ENCODE data around the gene POU2F3. TPM values are rescaled to one million over a fixed set of nuclear protein-coding genes. Genes with fewer than 3 reads are reported as not detected.

Gene POU2F3
- polyA plus RNA-seq, 1 donor (not counting 4 experiments of a cell fraction or from before 2014, with no cell fraction given) = 0.96 TPM

DNA sequence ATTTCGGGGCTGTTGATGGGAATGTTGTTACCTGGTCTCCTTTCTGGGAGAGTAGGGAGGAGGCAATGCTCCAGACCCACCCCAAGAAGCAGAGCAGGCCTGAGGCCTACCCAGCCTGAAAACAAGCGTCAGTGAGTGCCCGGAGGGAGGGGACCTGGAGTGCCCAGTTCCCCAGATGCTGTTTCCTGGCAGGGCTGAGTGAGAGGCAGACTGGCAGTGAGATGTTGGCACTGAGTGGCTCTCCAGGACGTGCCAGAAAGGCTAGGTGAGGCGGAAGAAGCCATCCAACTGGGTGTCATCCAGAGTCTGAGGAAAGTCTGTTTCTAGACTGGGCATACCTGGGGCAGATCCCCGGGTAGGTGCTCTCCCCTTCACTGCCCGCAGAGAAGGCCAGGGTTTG lies 1.3 kb downstream of the POU2F3 start:
- Histone ChIP-seq H3K36me3 (ENCODE audit: control insufficient read depth in 2 of 2, extremely low read depth in 1 of 2, insufficient read depth in 2 of 2, low read length in 2 of 2) (no peaks in the 10 kb centered on the region), H3K4me1 (ENCODE audit: control insufficient read depth, extremely low read depth, insufficient read depth, low read length) (peaks cover 11% of the 10 kb centered on the region), H3K79me2 (ENCODE audit: control insufficient read depth, insufficient read depth, low read length) (no peaks in the 10 kb centered on the region), H3K4me2 (ENCODE audit: control insufficient read depth, extremely low read depth, insufficient read depth, low read depth, low read length) (no peak overlapping the region), H2AFZ (ENCODE audit: control insufficient read depth, low read length) (no peak overlapping the region), H3K27me3 (ENCODE audit: control insufficient read depth, extremely low read depth, insufficient read depth, low read length) (peaks cover 55% of the 10 kb centered on the region), H3K9me1 (ENCODE audit: control insufficient read depth, extremely low read depth, insufficient read depth, low read length) (peaks cover 2% of the 10 kb centered on the region), H3K9me3 (ENCODE audit: control insufficient read depth, low read depth, low read length) (no peaks in the 10 kb centered on the region), H4K20me1 (ENCODE audit: control insufficient read depth, extremely low read depth, insufficient read depth, low read length) (no peaks in the 10 kb centered on the region), H3K4me3 (ENCODE audit: control insufficient read depth in 2 of 3, extremely low read depth in 1 of 3, insufficient read depth in 2 of 3, low read depth in 1 of 3, low read length in 3 of 3) (no peak overlapping the region), H3K27ac (ENCODE audit: control insufficient read depth, insufficient read depth, low read length) (no peak overlapping the region), H3K9ac (ENCODE audit: control insufficient read depth, extremely low read depth, insufficient read depth, low read length) (no peak overlapping the region)
- TF ChIP-seq EZH2 (IDR thresholded peaks at IDR 0.05; ENCODE audit: low read length) = no peak
- TF ChIP-seq, protein P1, sequence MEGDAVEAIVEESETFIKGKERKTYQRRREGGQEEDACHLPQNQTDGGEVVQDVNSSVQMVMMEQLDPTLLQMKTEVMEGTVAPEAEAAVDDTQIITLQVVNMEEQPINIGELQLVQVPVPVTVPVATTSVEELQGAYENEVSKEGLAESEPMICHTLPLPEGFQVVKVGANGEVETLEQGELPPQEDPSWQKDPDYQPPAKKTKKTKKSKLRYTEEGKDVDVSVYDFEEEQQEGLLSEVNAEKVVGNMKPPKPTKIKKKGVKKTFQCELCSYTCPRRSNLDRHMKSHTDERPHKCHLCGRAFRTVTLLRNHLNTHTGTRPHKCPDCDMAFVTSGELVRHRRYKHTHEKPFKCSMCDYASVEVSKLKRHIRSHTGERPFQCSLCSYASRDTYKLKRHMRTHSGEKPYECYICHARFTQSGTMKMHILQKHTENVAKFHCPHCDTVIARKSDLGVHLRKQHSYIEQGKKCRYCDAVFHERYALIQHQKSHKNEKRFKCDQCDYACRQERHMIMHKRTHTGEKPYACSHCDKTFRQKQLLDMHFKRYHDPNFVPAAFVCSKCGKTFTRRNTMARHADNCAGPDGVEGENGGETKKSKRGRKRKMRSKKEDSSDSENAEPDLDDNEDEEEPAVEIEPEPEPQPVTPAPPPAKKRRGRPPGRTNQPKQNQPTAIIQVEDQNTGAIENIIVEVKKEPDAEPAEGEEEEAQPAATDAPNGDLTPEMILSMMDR (optimal IDR thresholded peaks at IDR 0.05 in 1 of 3, IDR thresholded peaks at IDR 0.05 in 1 of 3, conservative IDR thresholded peaks at IDR 0.05 in 1 of 3; ENCODE audit: extremely low read depth in 1 of 3, insufficient read depth in 2 of 3, low read length in 3 of 3) = no peak
- DNase-seq (ENCODE audit: low read depth, low spot score) (no peak), FAIRE-seq (no peak)
- dilution Hi-C loops (cut with MboI; ENCODE audit: extremely low pct_ligation_motif_present, low sequenced_read_pairs) = no loop called here

DNA sequence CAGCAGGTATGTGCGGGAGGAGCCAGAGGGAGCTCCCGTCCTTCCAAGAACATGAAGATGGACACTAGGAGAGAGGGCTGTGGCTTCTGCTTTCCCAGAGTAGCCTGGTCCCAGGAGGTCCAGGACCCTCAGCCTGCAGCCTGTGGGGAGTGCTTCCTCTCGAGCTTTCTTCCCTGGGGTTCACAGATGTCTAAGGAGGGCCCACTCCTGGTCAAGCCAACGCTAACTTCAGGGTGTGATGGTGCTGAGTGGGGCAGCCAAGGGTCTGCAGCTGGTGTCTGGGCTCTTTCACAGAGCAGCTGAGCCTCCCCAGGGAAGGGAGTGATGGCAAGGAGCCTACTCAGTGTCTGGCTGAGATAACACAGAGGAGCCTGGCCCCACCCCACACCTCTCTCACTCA lies 3.3 kb downstream of the POU2F3 start:
- Histone ChIP-seq H4K20me1 (ENCODE audit: control insufficient read depth, extremely low read depth, insufficient read depth, low read length) (no peaks in the 10 kb centered on the region), H3K4me2 (ENCODE audit: control insufficient read depth, extremely low read depth, insufficient read depth, low read depth, low read length) (no peak overlapping the region), H3K36me3 (ENCODE audit: control insufficient read depth in 2 of 2, extremely low read depth in 1 of 2, insufficient read depth in 2 of 2, low read length in 2 of 2) (no peaks in the 10 kb centered on the region), H3K4me3 (ENCODE audit: control insufficient read depth in 2 of 3, extremely low read depth in 1 of 3, insufficient read depth in 2 of 3, low read depth in 1 of 3, low read length in 3 of 3) (no peak overlapping the region), H2AFZ (ENCODE audit: control insufficient read depth, low read length) (no peak overlapping the region), H3K9me3 (ENCODE audit: control insufficient read depth, low read depth, low read length) (no peaks in the 10 kb centered on the region), H3K4me1 (ENCODE audit: control insufficient read depth, extremely low read depth, insufficient read depth, low read length) (peaks cover 12% of the 10 kb centered on the region), H3K79me2 (ENCODE audit: control insufficient read depth, insufficient read depth, low read length) (no peaks in the 10 kb centered on the region), H3K27ac (ENCODE audit: control insufficient read depth, insufficient read depth, low read length) (no peak overlapping the region), H3K9me1 (ENCODE audit: control insufficient read depth, extremely low read depth, insufficient read depth, low read length) (peaks cover 2% of the 10 kb centered on the region), H3K9ac (ENCODE audit: control insufficient read depth, extremely low read depth, insufficient read depth, low read length) (no peak overlapping the region), H3K27me3 (ENCODE audit: control insufficient read depth, extremely low read depth, insufficient read depth, low read length) (peaks cover 55% of the 10 kb centered on the region)
- no peak for TF ChIP-seq EZH2 (IDR thresholded peaks at IDR 0.05; ENCODE audit: low read length)
- TF ChIP-seq, protein P1 (optimal IDR thresholded peaks at IDR 0.05 in 1 of 3, IDR thresholded peaks at IDR 0.05 in 1 of 3, conservative IDR thresholded peaks at IDR 0.05 in 1 of 3; ENCODE audit: extremely low read depth in 1 of 3, insufficient read depth in 2 of 3, low read length in 3 of 3) = no peak
- DNase-seq (ENCODE audit: low read depth, low spot score) (no peak), FAIRE-seq (no peak)
- dilution Hi-C loops (cut with MboI; ENCODE audit: extremely low pct_ligation_motif_present, low sequenced_read_pairs) = no loop called here

All from keratinocyte (primary cell).